Neural progenitor cell (in vitro differentiated cells): ENCODE results near the gene UGT1A7. TPM values are rescaled to one million over a fixed set of nuclear protein-coding genes. Genes with fewer than 3 reads are reported as not detected.

Source experiments
- DNase-seq: peaks from one replicate; pipeline ENCODE4 v3.0.0-alpha.2; 2016; ENCODE audit warnings: low spot score
- H2AFZ ChIP-seq: fragments of 200-600 bp; sonication (generic); replicated peaks from 2 replicates; pipeline ENCODE4 v1.6.1; 2016; ENCODE audit warnings: antibody characterized with exemption
- H3F3A ChIP-seq: fragments of 200-600 bp; sonication (generic); 2 replicates; pipeline ENCODE4 v1.6.1; 2016; ENCODE audit warnings: antibody characterized with exemption, low read depth
- H3K27ac ChIP-seq: fragments of 200-600 bp; sonication (generic); 2 replicates; pipeline ENCODE4 v1.5.1; 2016; ENCODE audit warnings: mild to moderate bottlenecking
- H3K27me3 ChIP-seq: fragments of 200-600 bp; sonication (generic); 2 replicates; pipeline ENCODE4 v1.6.1; 2016; ENCODE audit warnings: mild to moderate bottlenecking, moderate library complexity
- H3K36me3 ChIP-seq: fragments of 200-600 bp; sonication (generic); 2 replicates; pipeline ENCODE4 v1.5.1; 2016
- H3K4me1 ChIP-seq: fragments of 200-600 bp; sonication (generic); 2 replicates; pipeline ENCODE4 v1.6.1; 2016; ENCODE audit warnings: mixed run types
- H3K4me2 ChIP-seq: fragments of 200-600 bp; sonication (generic); 2 replicates; pipeline ENCODE4 v1.6.1; 2016
- H3K4me3 ChIP-seq: fragments of 200-600 bp; sonication (generic); 2 replicates; pipeline ENCODE4 v1.5.1; 2016
- H3K79me2 ChIP-seq: fragments of 200-600 bp; sonication (generic); 2 replicates; pipeline ENCODE4 v1.6.1; 2016; ENCODE audit warnings: low read depth
- H3K9ac ChIP-seq: fragments of 200-600 bp; sonication (generic); 2 replicates; pipeline ENCODE4 v1.6.1; 2016
- H3K9me3 ChIP-seq: fragments of 200-600 bp; sonication (generic); 2 replicates; pipeline ENCODE4 v1.5.1; 2016; ENCODE audit warnings: low read depth
- H4K20me1 ChIP-seq: fragments of 200-600 bp; sonication (generic); 2 replicates; pipeline ENCODE4 v1.6.1; 2016; ENCODE audit warnings: low read depth
- H3K27ac Mint-ChIP-seq: 3 replicates; pipeline ENCODE4 v1.8.0; 2021; ENCODE audit warnings: mixed read lengths
- H3K27me3 Mint-ChIP-seq: 2 replicates; pipeline ENCODE4 v1.8.0; 2022; ENCODE audit warnings: low read depth, mild to moderate bottlenecking, inconsistent platforms, moderate library complexity, mixed read lengths; ENCODE audit not compliant: insufficient read depth
- H3K36me3 Mint-ChIP-seq: 3 replicates; pipeline ENCODE4 v1.8.0; 2021; ENCODE audit warnings: mixed read lengths
- H3K4me1 Mint-ChIP-seq: 3 replicates; pipeline ENCODE4 v1.8.0; 2021; ENCODE audit warnings: mixed read lengths
- H3K4me3 Mint-ChIP-seq: 3 replicates; pipeline ENCODE4 v1.8.0; 2021; ENCODE audit warnings: mild to moderate bottlenecking, moderate library complexity, mixed read lengths
- H3K9me3 Mint-ChIP-seq: 3 replicates; pipeline ENCODE4 v1.8.0; 2020; ENCODE audit warnings: mixed read lengths
- EZH2 ChIP-seq: fragments of 200-600 bp; sonication (generic); IDR thresholded peaks from 2 replicates; pipeline ENCODE4 v1.6.1; 2017; ENCODE audit warnings: antibody characterized with exemption, mild to moderate bottlenecking, moderate library complexity
- EZH2phosphoT487 ChIP-seq: fragments of 200-600 bp; sonication (generic); IDR thresholded peaks from 2 replicates; pipeline ENCODE4 v1.6.1; 2017; ENCODE audit warnings: antibody characterized with exemption
- total RNA-seq: library from RNA; depleted of rRNA; stranded (reverse); fragments of >200 nt; gene quantifications from 2 replicates; pipeline ENCODE4 v1.2.3, GENCODE V29; 2015; ENCODE audit warnings: low replicate concordance
- TF ChIP-seq, protein P1 (sequence below): fragments of 200-600 bp; sonication (generic); IDR thresholded peaks from 2 replicates; pipeline ENCODE4 v1.5.1; 2017; ENCODE audit warnings: antibody characterized with exemption, mild to moderate bottlenecking

Gene UGT1A7
- total RNA-seq, 1 donor from 2014 or later, result not detected

DNA sequence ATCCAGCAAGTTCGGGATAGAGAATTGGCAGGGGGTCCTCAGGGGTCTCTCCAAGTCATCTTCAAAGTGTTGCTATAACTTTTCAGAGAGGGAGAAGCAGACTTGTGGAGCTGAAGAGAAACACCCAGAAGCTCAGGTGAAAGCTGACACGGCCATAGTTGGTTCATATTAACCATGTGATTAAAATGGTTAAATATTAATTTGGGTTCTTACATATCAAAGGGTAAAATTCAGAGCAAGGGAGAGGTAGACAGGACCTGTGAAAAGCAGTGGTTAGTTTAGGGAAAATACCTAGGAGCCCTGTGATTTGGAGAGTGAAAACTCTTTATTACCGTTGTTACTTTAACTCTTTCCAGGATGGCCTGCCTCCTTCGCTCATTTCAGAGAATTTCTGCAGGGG is 10.9 kb downstream of the UGT1A7 start, which contains the start of gene UGT1A6:
TSS of gene UGT1A6 (plus strand) at position 243 of the 400 bp plus-strand sequence. CDS start at position 358, 115 bp downstream.
- peaks cover 2% of the 10 kb centered on the region for H3K9me3 Mint-ChIP-seq
- TF ChIP-seq EZH2, result no peak
- no peak for TF ChIP-seq EZH2phosphoT487
- TF ChIP-seq, protein P1, sequence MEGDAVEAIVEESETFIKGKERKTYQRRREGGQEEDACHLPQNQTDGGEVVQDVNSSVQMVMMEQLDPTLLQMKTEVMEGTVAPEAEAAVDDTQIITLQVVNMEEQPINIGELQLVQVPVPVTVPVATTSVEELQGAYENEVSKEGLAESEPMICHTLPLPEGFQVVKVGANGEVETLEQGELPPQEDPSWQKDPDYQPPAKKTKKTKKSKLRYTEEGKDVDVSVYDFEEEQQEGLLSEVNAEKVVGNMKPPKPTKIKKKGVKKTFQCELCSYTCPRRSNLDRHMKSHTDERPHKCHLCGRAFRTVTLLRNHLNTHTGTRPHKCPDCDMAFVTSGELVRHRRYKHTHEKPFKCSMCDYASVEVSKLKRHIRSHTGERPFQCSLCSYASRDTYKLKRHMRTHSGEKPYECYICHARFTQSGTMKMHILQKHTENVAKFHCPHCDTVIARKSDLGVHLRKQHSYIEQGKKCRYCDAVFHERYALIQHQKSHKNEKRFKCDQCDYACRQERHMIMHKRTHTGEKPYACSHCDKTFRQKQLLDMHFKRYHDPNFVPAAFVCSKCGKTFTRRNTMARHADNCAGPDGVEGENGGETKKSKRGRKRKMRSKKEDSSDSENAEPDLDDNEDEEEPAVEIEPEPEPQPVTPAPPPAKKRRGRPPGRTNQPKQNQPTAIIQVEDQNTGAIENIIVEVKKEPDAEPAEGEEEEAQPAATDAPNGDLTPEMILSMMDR, result no peak
- no peak within 1 kb of the TSS for H3K4me3 Mint-ChIP-seq
- Histone ChIP-seq H3K27ac (no peak within 1 kb of the TSS), H3K9ac (no peak within 1 kb of the TSS), H3K4me3 (no peak within 1 kb of the TSS), H3K27me3 (no peaks in the 10 kb centered on the region), H3K4me1 (no peaks in the 10 kb centered on the region), H3K4me2 (no peak within 1 kb of the TSS), H3K36me3 (no peaks in the 10 kb centered on the region), H3K9me3 (no peaks in the 10 kb centered on the region), H4K20me1 (no peaks in the 10 kb centered on the region), H2AFZ (no peak within 1 kb of the TSS), H3K79me2 (no peaks in the 10 kb centered on the region), H3F3A (no peaks in the 10 kb centered on the region)
- H3K36me3 Mint-ChIP-seq, result no peaks in the 10 kb centered on the region
- H3K27ac Mint-ChIP-seq, result peak within 1 kb of the TSS; percentile 48
- no peaks in the 10 kb centered on the region for H3K4me1 Mint-ChIP-seq
- peaks cover 2% of the 10 kb centered on the region for H3K27me3 Mint-ChIP-seq
- no peak for DNase-seq

DNA sequence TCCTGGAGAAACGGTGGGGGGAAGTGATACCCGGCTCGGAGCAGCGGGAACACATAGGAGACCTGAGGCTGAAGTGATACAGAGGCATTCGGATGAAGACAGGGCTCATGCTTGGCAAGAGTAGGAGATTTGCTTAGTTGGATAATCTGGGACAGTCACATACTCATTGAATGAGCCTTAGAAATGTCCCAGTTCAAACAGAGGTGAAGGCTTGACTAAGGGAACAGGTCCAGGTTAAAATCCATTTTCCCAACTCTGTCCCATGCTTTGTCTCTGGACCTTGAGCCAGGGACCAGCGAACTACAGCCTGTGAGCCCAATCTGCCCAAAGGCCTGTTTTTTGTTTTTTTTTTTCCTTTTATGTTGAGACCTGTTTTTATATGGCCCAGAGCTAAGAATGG is 12.3 kb downstream of the UGT1A7 start:
- H3K9me3 Mint-ChIP-seq, result peaks cover 2% of the 10 kb centered on the region
- H3K27ac Mint-ChIP-seq, result peak overlapping the region; percentile 48
- no peak overlapping the region for H3K4me3 Mint-ChIP-seq
- no peaks in the 10 kb centered on the region for H3K27me3 ChIP-seq
- TF ChIP-seq, protein P1, result no peak
- no peak for TF ChIP-seq EZH2phosphoT487
- no peak for TF ChIP-seq EZH2
- H3K79me2 ChIP-seq, result no peaks in the 10 kb centered on the region
- H3K9me3 ChIP-seq, result no peaks in the 10 kb centered on the region
- no peak overlapping the region for H2AFZ ChIP-seq
- no peak overlapping the region for H3K9ac ChIP-seq
- H4K20me1 ChIP-seq, result no peaks in the 10 kb centered on the region
- no peak overlapping the region for H3K27ac ChIP-seq
- H3K4me2 ChIP-seq, result no peak overlapping the region
- peaks cover 3% of the 10 kb centered on the region for H3K4me1 ChIP-seq
- DNase-seq, result no peak
- no peaks in the 10 kb centered on the region for H3K36me3 ChIP-seq
- peaks cover under 1% of the 10 kb centered on the region for H3K4me1 Mint-ChIP-seq
- H3F3A ChIP-seq, result no peaks in the 10 kb centered on the region
- H3K4me3 ChIP-seq, result no peak overlapping the region
- no peaks in the 10 kb centered on the region for H3K36me3 Mint-ChIP-seq
- peaks cover 2% of the 10 kb centered on the region for H3K27me3 Mint-ChIP-seq

DNA sequence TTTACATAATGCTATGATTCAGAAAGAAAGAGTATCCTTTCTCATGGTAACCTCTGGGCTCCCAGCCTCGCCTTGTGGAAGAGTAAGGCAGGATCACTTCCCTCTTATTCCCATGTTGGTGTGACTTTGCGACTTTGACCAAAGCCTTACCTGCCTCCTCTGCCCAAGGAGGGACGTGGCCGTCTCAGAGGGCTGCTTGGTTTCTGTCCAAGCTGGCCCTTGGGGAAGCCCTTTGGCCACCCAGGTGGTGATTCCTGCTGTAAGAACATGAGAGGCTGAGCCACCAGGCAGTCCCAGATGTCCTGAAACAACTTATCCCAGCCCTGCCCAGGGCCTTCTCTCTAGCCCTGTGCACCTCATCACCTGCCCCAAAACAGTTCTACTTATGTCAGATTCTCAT is 17.0 kb downstream of the UGT1A7 start:
- H3K36me3 Mint-ChIP-seq, result no peaks in the 10 kb centered on the region
- H3K27ac Mint-ChIP-seq, result no peak overlapping the region
- H3K4me1 Mint-ChIP-seq, result peaks cover 17% of the 10 kb centered on the region
- DNase-seq, result no peak
- no peaks in the 10 kb centered on the region for H4K20me1 ChIP-seq
- peaks cover 6% of the 10 kb centered on the region for H3K9me3 Mint-ChIP-seq
- H3K9me3 ChIP-seq, result no peaks in the 10 kb centered on the region
- no peak overlapping the region for H3K4me2 ChIP-seq
- no peaks in the 10 kb centered on the region for H3K27me3 ChIP-seq
- no peak overlapping the region for H3K4me3 ChIP-seq
- TF ChIP-seq, protein P1, result no peak
- TF ChIP-seq EZH2 (no peak), EZH2phosphoT487 (no peak)
- peaks cover 15% of the 10 kb centered on the region for H3F3A ChIP-seq
- peaks cover 3% of the 10 kb centered on the region for H3K27me3 Mint-ChIP-seq
- H3K4me3 Mint-ChIP-seq, result no peak overlapping the region
- no peak overlapping the region for H3K27ac ChIP-seq
- peaks cover 18% of the 10 kb centered on the region for H3K4me1 ChIP-seq
- H2AFZ ChIP-seq, result no peak overlapping the region
- H3K36me3 ChIP-seq, result no peaks in the 10 kb centered on the region
- H3K9ac ChIP-seq, result no peak overlapping the region
- H3K79me2 ChIP-seq, result no peaks in the 10 kb centered on the region
